K562 (cell line): ENCODE measurements around the gene DTX3. TPM values are rescaled to one million over a fixed set of nuclear protein-coding genes. Genes with fewer than 3 reads are reported as not detected.

Experiments used
- DMBX1 ChIP-seq: fragments of 250-450 bp; sonication (Bioruptor Pico); IDR thresholded peaks from 2 replicates; pipeline ENCODE4 v1.8.0; 2022; ENCODE audit warnings: inconsistent platforms, mild to moderate bottlenecking, moderate library complexity, borderline replicate concordance
- EGR1 ChIP-seq: fragments of 450-650 bp; conservative IDR thresholded peaks from 2 replicates; pipeline ENCODE4 v1.6.1; 2017; ENCODE audit warnings: mild to moderate bottlenecking
- ESRRA ChIP-seq: fragments of 450-650 bp; IDR thresholded peaks from 2 replicates; pipeline ENCODE4 v1.6.1; 2014; ENCODE audit warnings: low read depth, mild to moderate bottlenecking, moderate library complexity, borderline replicate concordance
- IFI16 ChIP-seq: fragments of 250-450 bp; sonication (Bioruptor Pico); IDR thresholded peaks from 2 replicates; pipeline ENCODE4 v2.1.2; 2022; ENCODE audit warnings: mild to moderate bottlenecking, inconsistent platforms
- MECOM ChIP-seq: fragments of 250-450 bp; sonication (Bioruptor Pico); IDR thresholded peaks from 2 replicates; pipeline ENCODE4 v1.8.0; 2022; ENCODE audit warnings: inconsistent platforms
- MEF2D ChIP-seq: conservative IDR thresholded peaks from 2 replicates; pipeline ENCODE4 v1.6.1; 2016; ENCODE audit warnings: low read depth, missing genetic modification characterization, missing compliant biosample characterization
- NCOR1 ChIP-seq: fragments of 450-650 bp; IDR thresholded peaks from 2 replicates; pipeline ENCODE4 v1.6.1; 2016; ENCODE audit warnings: mild to moderate bottlenecking, moderate library complexity
- RBBP5 ChIP-seq: fragments of 200-600 bp; sonication (generic); IDR thresholded peaks from 2 replicates; pipeline ENCODE4 v1.6.1; 2012; ENCODE audit warnings: borderline replicate concordance, mild to moderate bottlenecking, low read length, control low read depth, inconsistent platforms; ENCODE audit not compliant: insufficient read depth, poor library complexity, severe bottlenecking
- RBM25 ChIP-seq: fragments of 200-400 bp; formaldehyde crosslinking; IDR thresholded peaks from 2 replicates; pipeline ENCODE4 v1.6.1; 2018; ENCODE audit warnings: low read length, low read depth, moderate library complexity; ENCODE audit not compliant: severe bottlenecking
- SREBF2 ChIP-seq: sonication (generic); formaldehyde crosslinking; IDR thresholded peaks from 2 replicates; pipeline ENCODE4 v1.4.0; 2020; ENCODE audit warnings: mild to moderate bottlenecking, missing genetic modification reagents
- ZBTB7A ChIP-seq: IDR thresholded peaks from 2 replicates; pipeline ENCODE4 v1.6.1; 2011; ENCODE audit warnings: low read depth, mild to moderate bottlenecking, low read length, moderate library complexity, borderline replicate concordance; ENCODE audit not compliant: control insufficient read depth
- ZEB2 ChIP-seq: fragments of 450-650 bp; IDR thresholded peaks from 2 replicates; pipeline ENCODE4 v1.6.1; 2016
- ZNF197 ChIP-seq: fragments of 200-800 bp; sonication (Bioruptor generic); IDR thresholded peaks from 2 replicates; pipeline ENCODE4 v1.6.1; 2016; ENCODE audit warnings: low read depth, missing genetic modification characterization, missing compliant biosample characterization
- ZNF57 ChIP-seq: fragments of 450-650 bp; formaldehyde crosslinking; IDR thresholded peaks from 2 replicates; pipeline ENCODE4 v1.4.0; 2020; ENCODE audit warnings: mild to moderate bottlenecking, moderate library complexity
- ZNF766 ChIP-seq: fragments of 200-800 bp; sonication (Bioruptor generic); conservative IDR thresholded peaks from 2 replicates; pipeline ENCODE4 v1.6.1; 2016; ENCODE audit warnings: missing genetic modification characterization, missing compliant biosample characterization
- polyA plus RNA-seq, 8 experiments: library from polyadenylated mRNA; depleted of rRNA in 4 of 8; stranded (reverse) in 5 of 8; unstranded in 3 of 8; fragments of >200 nt; fragmentation: Nextera tagmentation in 2 of 8; fragmentation: Illumina TruSeq in 1 of 8; extraction: Ambion mirVana in 2 of 8; extraction: Trizol in 1 of 8; gene quantifications; 2 replicates each; pipeline versions ENCODE4 v1.2.1 to v1.2.3, GENCODE V29; 2011 to 2014; ENCODE audit warnings: inconsistent platforms in 1 of 8, missing spikeins in 1 of 8
- total RNA-seq, 7 experiments: library from RNA; depleted of rRNA in 6 of 7; stranded (reverse); fragments of >200 nt in 6 of 7; fragmentation: Illumina TruSeq in 2 of 7; extraction: Trizol in 2 of 7; gene quantifications; 2 replicates each; pipeline versions ENCODE4 v1.2.1 to v1.2.3, GENCODE V29; 2011 to 2021; ENCODE audit warnings: low replicate concordance in 1 of 7
- TF ChIP-seq, protein P1 (sequence below): fragments of 450-650 bp; formaldehyde crosslinking; IDR thresholded peaks from 2 replicates; pipeline ENCODE4 v1.4.0; 2020; ENCODE audit warnings: mild to moderate bottlenecking, moderate library complexity
- TF ChIP-seq, protein P2 (sequence below), 2 experiments: fragments of 450-650 bp; conservative IDR thresholded peaks; 2 replicates each; pipeline ENCODE4 v1.6.1; 2017; ENCODE audit warnings: mild to moderate bottlenecking in 2 of 2, moderate library complexity in 2 of 2
- TF ChIP-seq, protein P3 (sequence below): IDR thresholded peaks from 3 replicates; pipeline ENCODE4 v1.6.1; 2011; ENCODE audit warnings: borderline replicate concordance, mild to moderate bottlenecking, moderate library complexity; ENCODE audit not compliant: insufficient read length; ENCODE audit errors: extremely low read depth
- TF ChIP-seq, protein P4 (sequence below): sonication (generic); formaldehyde crosslinking; IDR thresholded peaks from 2 replicates; pipeline ENCODE4 v1.8.1; 2023; ENCODE audit warnings: mild to moderate bottlenecking, missing genetic modification reagents

DTX3 gene
- total and polyA plus RNA-seq, 9 of the 15 experiments (the other 6 are each of a cell fraction or from before 2014, with no cell fraction given) = 0.03 to 0.09 (median 0.06) TPM; not detected in 6

DNA sequence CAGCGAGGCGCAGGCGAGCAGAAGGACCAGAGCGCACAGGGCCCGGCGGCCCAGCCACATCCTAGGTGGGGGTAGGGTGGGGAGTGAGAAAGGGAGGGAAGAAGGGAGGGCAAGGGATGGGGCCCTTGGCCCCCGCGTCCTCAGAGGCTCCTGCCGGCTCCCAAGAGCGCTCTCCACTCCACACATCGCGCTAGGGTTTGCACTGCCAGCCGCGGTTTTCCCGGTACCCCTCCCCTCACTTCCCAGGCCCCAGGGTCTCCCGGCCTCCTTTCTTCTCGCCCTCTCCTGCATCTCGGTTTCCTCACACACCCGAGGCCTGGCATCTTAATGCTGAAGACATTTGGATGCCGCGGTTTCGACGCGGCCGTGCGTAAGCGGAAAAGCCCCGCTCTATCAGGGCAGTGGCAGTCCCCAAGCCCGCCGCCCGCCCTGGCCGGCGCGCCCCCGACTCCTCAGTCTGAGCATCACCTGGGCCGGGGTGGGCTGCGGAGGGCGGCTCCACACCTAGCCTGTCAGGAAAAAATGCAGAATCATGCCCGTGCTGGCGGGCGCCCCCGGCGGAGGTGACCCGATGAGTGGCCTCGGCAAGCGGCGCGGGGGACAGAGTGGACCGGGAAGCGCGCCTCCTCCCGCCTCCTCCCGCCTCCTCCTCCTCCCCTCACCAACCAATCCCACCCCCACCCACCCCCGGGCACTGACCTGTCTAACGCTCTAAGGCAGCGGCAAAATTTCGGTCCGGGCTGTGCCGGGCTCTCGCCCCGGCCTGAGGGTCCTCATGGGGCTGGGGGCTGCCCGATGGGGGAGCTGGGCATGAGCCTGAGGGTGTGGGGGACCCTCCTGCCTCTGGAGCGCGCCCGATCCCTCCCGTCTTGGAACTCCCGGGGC, 27.7 kb downstream of the DTX3 start (continued):
- TF ChIP-seq, protein P1, sequence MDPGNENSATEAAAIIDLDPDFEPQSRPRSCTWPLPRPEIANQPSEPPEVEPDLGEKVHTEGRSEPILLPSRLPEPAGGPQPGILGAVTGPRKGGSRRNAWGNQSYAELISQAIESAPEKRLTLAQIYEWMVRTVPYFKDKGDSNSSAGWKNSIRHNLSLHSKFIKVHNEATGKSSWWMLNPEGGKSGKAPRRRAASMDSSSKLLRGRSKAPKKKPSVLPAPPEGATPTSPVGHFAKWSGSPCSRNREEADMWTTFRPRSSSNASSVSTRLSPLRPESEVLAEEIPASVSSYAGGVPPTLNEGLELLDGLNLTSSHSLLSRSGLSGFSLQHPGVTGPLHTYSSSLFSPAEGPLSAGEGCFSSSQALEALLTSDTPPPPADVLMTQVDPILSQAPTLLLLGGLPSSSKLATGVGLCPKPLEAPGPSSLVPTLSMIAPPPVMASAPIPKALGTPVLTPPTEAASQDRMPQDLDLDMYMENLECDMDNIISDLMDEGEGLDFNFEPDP (CRISPR knock-in tag) = no peak
- no peak for TF ChIP-seq RBM25
- TF ChIP-seq, protein P2, sequence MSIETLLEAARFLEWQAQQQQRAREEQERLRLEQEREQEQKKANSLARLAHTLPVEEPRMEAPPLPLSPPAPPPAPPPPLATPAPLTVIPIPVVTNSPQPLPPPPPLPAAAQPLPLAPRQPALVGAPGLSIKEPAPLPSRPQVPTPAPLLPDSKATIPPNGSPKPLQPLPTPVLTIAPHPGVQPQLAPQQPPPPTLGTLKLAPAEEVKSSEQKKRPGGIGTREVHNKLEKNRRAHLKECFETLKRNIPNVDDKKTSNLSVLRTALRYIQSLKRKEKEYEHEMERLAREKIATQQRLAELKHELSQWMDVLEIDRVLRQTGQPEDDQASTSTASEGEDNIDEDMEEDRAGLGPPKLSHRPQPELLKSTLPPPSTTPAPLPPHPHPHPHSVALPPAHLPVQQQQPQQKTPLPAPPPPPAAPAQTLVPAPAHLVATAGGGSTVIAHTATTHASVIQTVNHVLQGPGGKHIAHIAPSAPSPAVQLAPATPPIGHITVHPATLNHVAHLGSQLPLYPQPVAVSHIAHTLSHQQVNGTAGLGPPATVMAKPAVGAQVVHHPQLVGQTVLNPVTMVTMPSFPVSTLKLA (conservative IDR thresholded peaks at IDR 0.05) = 0 out of 4 replicates have a peak, but pooled peaks of 1 of the 2 experiments have one; percentile 1
- TF ChIP-seq EGR1 = peak; percentile 42
- no peak for TF ChIP-seq MEF2D (tag)
- TF ChIP-seq SREBF2 (CRISPR knock-in tag) = no peak
- TF ChIP-seq ZEB2 = peak; percentile 72
- TF ChIP-seq DMBX1 = no peak
- no peak for TF ChIP-seq IFI16 (CRISPR knock-in tag)
- TF ChIP-seq ZNF57 (CRISPR knock-in tag) = no peak
- TF ChIP-seq ZNF197 = no peak
- TF ChIP-seq, protein P3, sequence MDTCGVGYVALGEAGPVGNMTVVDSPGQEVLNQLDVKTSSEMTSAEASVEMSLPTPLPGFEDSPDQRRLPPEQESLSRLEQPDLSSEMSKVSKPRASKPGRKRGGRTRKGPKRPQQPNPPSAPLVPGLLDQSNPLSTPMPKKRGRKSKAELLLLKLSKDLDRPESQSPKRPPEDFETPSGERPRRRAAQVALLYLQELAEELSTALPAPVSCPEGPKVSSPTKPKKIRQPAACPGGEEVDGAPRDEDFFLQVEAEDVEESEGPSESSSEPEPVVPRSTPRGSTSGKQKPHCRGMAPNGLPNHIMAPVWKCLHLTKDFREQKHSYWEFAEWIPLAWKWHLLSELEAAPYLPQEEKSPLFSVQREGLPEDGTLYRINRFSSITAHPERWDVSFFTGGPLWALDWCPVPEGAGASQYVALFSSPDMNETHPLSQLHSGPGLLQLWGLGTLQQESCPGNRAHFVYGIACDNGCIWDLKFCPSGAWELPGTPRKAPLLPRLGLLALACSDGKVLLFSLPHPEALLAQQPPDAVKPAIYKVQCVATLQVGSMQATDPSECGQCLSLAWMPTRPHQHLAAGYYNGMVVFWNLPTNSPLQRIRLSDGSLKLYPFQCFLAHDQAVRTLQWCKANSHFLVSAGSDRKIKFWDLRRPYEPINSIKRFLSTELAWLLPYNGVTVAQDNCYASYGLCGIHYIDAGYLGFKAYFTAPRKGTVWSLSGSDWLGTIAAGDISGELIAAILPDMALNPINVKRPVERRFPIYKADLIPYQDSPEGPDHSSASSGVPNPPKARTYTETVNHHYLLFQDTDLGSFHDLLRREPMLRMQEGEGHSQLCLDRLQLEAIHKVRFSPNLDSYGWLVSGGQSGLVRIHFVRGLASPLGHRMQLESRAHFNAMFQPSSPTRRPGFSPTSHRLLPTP = no peak
- peak; percentile 73; the same call in 1 of the 2 replicates for TF ChIP-seq ZBTB7A
- TF ChIP-seq NCOR1 = no peak
- TF ChIP-seq, protein P4, sequence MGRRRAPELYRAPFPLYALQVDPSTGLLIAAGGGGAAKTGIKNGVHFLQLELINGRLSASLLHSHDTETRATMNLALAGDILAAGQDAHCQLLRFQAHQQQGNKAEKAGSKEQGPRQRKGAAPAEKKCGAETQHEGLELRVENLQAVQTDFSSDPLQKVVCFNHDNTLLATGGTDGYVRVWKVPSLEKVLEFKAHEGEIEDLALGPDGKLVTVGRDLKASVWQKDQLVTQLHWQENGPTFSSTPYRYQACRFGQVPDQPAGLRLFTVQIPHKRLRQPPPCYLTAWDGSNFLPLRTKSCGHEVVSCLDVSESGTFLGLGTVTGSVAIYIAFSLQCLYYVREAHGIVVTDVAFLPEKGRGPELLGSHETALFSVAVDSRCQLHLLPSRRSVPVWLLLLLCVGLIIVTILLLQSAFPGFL (CRISPR knock-in tag) = no peak
- no peak for TF ChIP-seq ESRRA
- peak; percentile 24 for TF ChIP-seq RBBP5
- no peak for TF ChIP-seq MECOM (CRISPR knock-in tag)
- no peak for TF ChIP-seq ZNF766 (CRISPR knock-in tag)
